Adrenal gland (tissue), 5 donors: ENCODE data around the gene BEST4.

Source experiments
- POLR2A ChIP-seq, 2 donors: fragments of 450-650 bp; IDR thresholded peaks; one replicate each; pipeline ENCODE4 v1.6.1; 2017; ENCODE audit warnings: antibody characterized with exemption in 2 of 2, mild to moderate bottlenecking in 2 of 2, moderate library complexity in 1 of 2
- TF ChIP-seq, protein P1 (sequence below), 6 experiments: fragments of 450-650 bp in 4 of 6; fragments of 200-600 bp in 2 of 6; sonication (generic) in 1 of 6; IDR thresholded peaks; 1 replicate in 5 of 6; 2 replicates in 1 of 6; pipeline versions ENCODE4 v1.5.1 to v1.8.0; 2016 to 2021; ENCODE audit warnings: antibody characterized with exemption in 6 of 6, mild to moderate bottlenecking in 2 of 6, moderate library complexity in 1 of 6
- donor health status: DM: no; HTN: no; CAD: no.

DNA sequence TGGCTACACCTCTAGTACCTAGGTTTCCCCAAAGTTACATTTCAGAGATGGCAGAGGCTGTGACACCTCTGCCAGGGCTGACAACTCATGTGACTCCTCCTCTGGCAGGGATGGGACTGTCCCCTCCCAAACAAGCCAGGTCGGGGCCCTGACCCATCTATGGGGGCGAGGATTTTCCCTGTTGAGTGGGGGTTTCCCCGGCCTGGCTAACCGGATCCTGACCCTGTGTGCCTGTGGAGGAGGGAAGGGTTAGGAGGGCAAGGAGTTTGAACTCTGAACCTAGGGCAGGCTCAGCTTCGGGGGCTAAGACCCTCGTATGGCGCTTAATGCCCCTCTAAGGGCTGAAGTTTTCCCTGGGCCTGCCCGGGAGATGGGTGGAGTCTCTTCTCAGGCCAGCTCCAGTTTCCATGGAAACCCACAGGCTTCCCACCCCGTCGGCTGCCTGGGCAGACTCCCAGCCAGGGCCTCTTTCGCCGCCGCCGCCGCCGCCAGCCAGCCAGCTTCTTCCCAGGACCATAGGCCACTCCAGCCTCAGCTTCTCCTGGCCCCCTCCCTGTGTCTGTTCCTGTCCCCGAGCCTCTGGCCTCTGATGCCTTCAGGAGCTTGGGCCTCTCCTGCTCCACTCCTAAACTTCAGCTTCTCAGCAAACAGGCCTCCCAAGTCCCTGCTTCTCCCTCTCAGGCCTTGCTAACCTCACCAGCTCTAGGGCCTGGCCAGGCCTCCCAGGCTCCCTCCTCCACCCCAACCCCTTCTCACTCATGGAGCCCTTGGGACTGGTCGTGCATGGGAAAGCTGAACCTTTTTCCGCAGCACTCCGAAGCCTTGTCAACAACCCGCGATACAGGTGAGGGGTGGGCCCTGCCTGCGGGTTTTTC lies 20.3 kb upstream of the BEST4 start, which contains the start of gene BTBD19:
- TF ChIP-seq POLR2A (IDR thresholded peaks at IDR 0.05) = peak in 1 of 2 donors; percentile 75
- TF ChIP-seq, protein P1, sequence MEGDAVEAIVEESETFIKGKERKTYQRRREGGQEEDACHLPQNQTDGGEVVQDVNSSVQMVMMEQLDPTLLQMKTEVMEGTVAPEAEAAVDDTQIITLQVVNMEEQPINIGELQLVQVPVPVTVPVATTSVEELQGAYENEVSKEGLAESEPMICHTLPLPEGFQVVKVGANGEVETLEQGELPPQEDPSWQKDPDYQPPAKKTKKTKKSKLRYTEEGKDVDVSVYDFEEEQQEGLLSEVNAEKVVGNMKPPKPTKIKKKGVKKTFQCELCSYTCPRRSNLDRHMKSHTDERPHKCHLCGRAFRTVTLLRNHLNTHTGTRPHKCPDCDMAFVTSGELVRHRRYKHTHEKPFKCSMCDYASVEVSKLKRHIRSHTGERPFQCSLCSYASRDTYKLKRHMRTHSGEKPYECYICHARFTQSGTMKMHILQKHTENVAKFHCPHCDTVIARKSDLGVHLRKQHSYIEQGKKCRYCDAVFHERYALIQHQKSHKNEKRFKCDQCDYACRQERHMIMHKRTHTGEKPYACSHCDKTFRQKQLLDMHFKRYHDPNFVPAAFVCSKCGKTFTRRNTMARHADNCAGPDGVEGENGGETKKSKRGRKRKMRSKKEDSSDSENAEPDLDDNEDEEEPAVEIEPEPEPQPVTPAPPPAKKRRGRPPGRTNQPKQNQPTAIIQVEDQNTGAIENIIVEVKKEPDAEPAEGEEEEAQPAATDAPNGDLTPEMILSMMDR (IDR thresholded peaks at IDR 0.05) = no peak
